A673 (cell line): ENCODE results near the gene MB21D2.

Experiments
- EZH2 ChIP-seq: fragments of 200-600 bp; sonication (generic); IDR thresholded peaks from 2 replicates; pipeline ENCODE4 v1.6.1; 2017; ENCODE audit warnings: borderline replicate concordance, low read depth, mild to moderate bottlenecking, mixed read lengths, antibody characterized with exemption, low read length; ENCODE audit not compliant: poor library complexity, severe bottlenecking
- TF ChIP-seq, protein P1 (sequence below): fragments of 300-800, 200-600 bp; sonication (generic); conservative IDR thresholded peaks from 2 replicates; pipeline ENCODE4 v1.5.1; 2017; ENCODE audit warnings: low read depth, mild to moderate bottlenecking, antibody characterized with exemption, low read length, moderate library complexity, mixed read lengths

DNA sequence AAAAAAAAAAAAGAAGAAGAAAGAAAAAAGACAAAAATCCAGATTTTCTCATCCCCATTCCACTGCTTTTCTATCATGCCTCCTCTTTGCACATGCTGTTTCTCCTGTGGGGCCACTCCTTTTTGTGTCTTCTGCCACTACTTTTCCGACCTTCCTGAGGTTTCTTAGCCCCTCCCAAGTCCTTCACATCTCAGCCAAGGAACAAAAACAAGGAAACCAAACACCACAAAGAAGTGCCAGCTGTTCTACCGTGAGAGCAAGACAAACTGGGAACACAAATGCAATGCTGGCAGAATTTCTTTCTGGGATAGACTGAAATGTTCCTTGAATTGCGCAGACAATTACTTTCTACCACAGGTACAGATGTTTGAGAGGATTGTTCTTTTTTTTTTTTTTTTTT, 83.2 kb downstream of the MB21D2 start:
- TF ChIP-seq, protein P1, sequence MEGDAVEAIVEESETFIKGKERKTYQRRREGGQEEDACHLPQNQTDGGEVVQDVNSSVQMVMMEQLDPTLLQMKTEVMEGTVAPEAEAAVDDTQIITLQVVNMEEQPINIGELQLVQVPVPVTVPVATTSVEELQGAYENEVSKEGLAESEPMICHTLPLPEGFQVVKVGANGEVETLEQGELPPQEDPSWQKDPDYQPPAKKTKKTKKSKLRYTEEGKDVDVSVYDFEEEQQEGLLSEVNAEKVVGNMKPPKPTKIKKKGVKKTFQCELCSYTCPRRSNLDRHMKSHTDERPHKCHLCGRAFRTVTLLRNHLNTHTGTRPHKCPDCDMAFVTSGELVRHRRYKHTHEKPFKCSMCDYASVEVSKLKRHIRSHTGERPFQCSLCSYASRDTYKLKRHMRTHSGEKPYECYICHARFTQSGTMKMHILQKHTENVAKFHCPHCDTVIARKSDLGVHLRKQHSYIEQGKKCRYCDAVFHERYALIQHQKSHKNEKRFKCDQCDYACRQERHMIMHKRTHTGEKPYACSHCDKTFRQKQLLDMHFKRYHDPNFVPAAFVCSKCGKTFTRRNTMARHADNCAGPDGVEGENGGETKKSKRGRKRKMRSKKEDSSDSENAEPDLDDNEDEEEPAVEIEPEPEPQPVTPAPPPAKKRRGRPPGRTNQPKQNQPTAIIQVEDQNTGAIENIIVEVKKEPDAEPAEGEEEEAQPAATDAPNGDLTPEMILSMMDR = no peak
- no peak for TF ChIP-seq EZH2
